Measurements from ENCODE around the gene CSNK2A2. TPM values are rescaled to one million over a fixed set of nuclear protein-coding genes. Genes with fewer than 3 reads are reported as not detected.

The CSNK2A2 gene
- polyA plus RNA-seq, 6 donors from 2014 or later = 5.9 to 12.2 (median 9.9) TPM

- H3K36me3 Mint-ChIP-seq = no peaks in the 10 kb centered on the region
- H3K27ac Mint-ChIP-seq = peak overlapping the region in 5 of 6 donors; percentile 29 to 98 (median 94)
- H3K4me3 Mint-ChIP-seq = peak overlapping the region in 5 of 8 donors; percentile 9 to 26 (median 16)
- H3K27me3 Mint-ChIP-seq = no peaks in the 10 kb centered on the region
- peaks cover 39 to 61% (median 45%) of the 10 kb centered on the region in 3 donors for H3K4me1 Mint-ChIP-seq
- H3K9me3 Mint-ChIP-seq = peaks cover 0 to 1% (median 0%) of the 10 kb centered on the region in 7 donors
- DNase-seq (no peak), ATAC-seq (ENCODE audit: low read depth in 2 of 2) (no peak)
Observed at GRCh38 chr16:58125781-58126335, 72.0 kb downstream of the CSNK2A2 start.

GRCh38 chr16:58125041-58125440, 72.9 kb downstream of the CSNK2A2 start:
- H3K36me3 Mint-ChIP-seq = no peaks in the 10 kb centered on the region
- DNase-seq (no peak), ATAC-seq (ENCODE audit: low read depth in 2 of 2) (no peak)
- peak overlapping the region in 2 of 6 donors; percentile 36 to 69 for H3K27ac Mint-ChIP-seq
- peaks cover 43 to 61% (median 48%) of the 10 kb centered on the region in 3 donors for H3K4me1 Mint-ChIP-seq
- no peaks in the 10 kb centered on the region for H3K27me3 Mint-ChIP-seq
- no peak overlapping the region for H3K4me3 Mint-ChIP-seq
- peaks cover 0 to 1% (median 0%) of the 10 kb centered on the region in 7 donors for H3K9me3 Mint-ChIP-seq

GRCh38 chr16:58124601-58124915, 73.3 kb downstream of the CSNK2A2 start:
- Mint-ChIP-seq H3K4me3 (no peak overlapping the region), H3K27me3 (no peaks in the 10 kb centered on the region), H3K27ac (no peak overlapping the region), H3K36me3 (no peaks in the 10 kb centered on the region), H3K4me1 (peaks cover 45 to 56% (median 49%) of the 10 kb centered on the region in 3 donors), H3K9me3 (peaks cover 0 to 1% (median 0%) of the 10 kb centered on the region in 7 donors)
- no peak for DNase-seq
- ATAC-seq (ENCODE audit: low read depth in 2 of 2) = no peak

GRCh38 chr16:58123896-58124600, 73.9 kb downstream of the CSNK2A2 start:
- H3K36me3 Mint-ChIP-seq = no peaks in the 10 kb centered on the region
- peak overlapping the region in 1 of 8 donors; percentile 29 for H3K4me3 Mint-ChIP-seq
- no peaks in the 10 kb centered on the region for H3K9me3 Mint-ChIP-seq
- H3K27ac Mint-ChIP-seq = peak overlapping the region in 2 of 6 donors; percentile 70 to 83
- ATAC-seq (ENCODE audit: low read depth in 2 of 2) (no peak), DNase-seq (no peak)
- H3K4me1 Mint-ChIP-seq = peaks cover 45 to 51% (median 45%) of the 10 kb centered on the region in 3 donors
- no peaks in the 10 kb centered on the region for H3K27me3 Mint-ChIP-seq

- peaks cover 0 to 6% of the 10 kb centered on the region in 2 donors for H3K36me3 Mint-ChIP-seq
- peak overlapping the region in 1 of 6 donors; percentile 41 for H3K27ac Mint-ChIP-seq
- H3K4me3 Mint-ChIP-seq = no peak overlapping the region
- no peaks in the 10 kb centered on the region for H3K9me3 Mint-ChIP-seq
- ATAC-seq (ENCODE audit: low read depth in 2 of 2) (no peak), DNase-seq (no peak)
- H3K27me3 Mint-ChIP-seq = no peaks in the 10 kb centered on the region
- H3K4me1 Mint-ChIP-seq = peaks cover 27 to 38% (median 33%) of the 10 kb centered on the region in 3 donors
Observed at GRCh38 chr16:58121132-58121531, 76.8 kb downstream of the CSNK2A2 start.

- H3K4me1 Mint-ChIP-seq = peaks cover 23 to 33% (median 28%) of the 10 kb centered on the region in 3 donors
- H3K27me3 Mint-ChIP-seq = no peaks in the 10 kb centered on the region
- peaks cover 4 to 13% of the 10 kb centered on the region in 2 donors for H3K36me3 Mint-ChIP-seq
- H3K4me3 Mint-ChIP-seq = no peak overlapping the region
- H3K9me3 Mint-ChIP-seq = no peaks in the 10 kb centered on the region
- DNase-seq (no peak), ATAC-seq (ENCODE audit: low read depth in 2 of 2) (no peak)
- H3K27ac Mint-ChIP-seq = peak overlapping the region in 2 of 6 donors; percentile 20 to 44
Observed at GRCh38 chr16:58120234-58120633, 77.7 kb downstream of the CSNK2A2 start.

- H3K27me3 Mint-ChIP-seq = no peaks in the 10 kb centered on the region
- no peaks in the 10 kb centered on the region for H3K9me3 Mint-ChIP-seq
- DNase-seq (no peak), ATAC-seq (ENCODE audit: low read depth in 2 of 2) (no peak)
- H3K27ac Mint-ChIP-seq = peak overlapping the region in 1 of 6 donors; percentile 47
- no peak overlapping the region for H3K4me3 Mint-ChIP-seq
- H3K36me3 Mint-ChIP-seq = peaks cover 8 to 14% of the 10 kb centered on the region in 2 donors
- H3K4me1 Mint-ChIP-seq = peaks cover 22 to 33% (median 27%) of the 10 kb centered on the region in 3 donors
Observed at GRCh38 chr16:58119509-58119845, 78.4 kb downstream of the CSNK2A2 start.

- H3K36me3 Mint-ChIP-seq = peaks cover 11 to 16% of the 10 kb centered on the region in 2 donors
- H3K27ac Mint-ChIP-seq = peak overlapping the region in 3 of 6 donors; percentile 39 to 95 (median 80)
- H3K4me1 Mint-ChIP-seq = peaks cover 16 to 31% (median 25%) of the 10 kb centered on the region in 3 donors
- H3K27me3 Mint-ChIP-seq = no peaks in the 10 kb centered on the region
- ATAC-seq (ENCODE audit: low read depth in 2 of 2) (no peak), DNase-seq (no peak)
- H3K9me3 Mint-ChIP-seq = peaks cover 0 to under 1% (median 0%) of the 10 kb centered on the region in 7 donors
- H3K4me3 Mint-ChIP-seq = no peak overlapping the region
Observed at GRCh38 chr16:58118801-58119508, 79.0 kb downstream of the CSNK2A2 start.

- Mint-ChIP-seq H3K9me3 (peaks cover 0 to 1% (median 0%) of the 10 kb centered on the region in 7 donors), H3K36me3 (peaks cover 24 to 34% of the 10 kb centered on the region in 2 donors), H3K27me3 (no peaks in the 10 kb centered on the region), H3K27ac (no peak overlapping the region), H3K4me1 (peaks cover 3 to 22% (median 16%) of the 10 kb centered on the region in 3 donors), H3K4me3 (no peak overlapping the region)
- DNase-seq (no peak), ATAC-seq (ENCODE audit: low read depth in 2 of 2) (no peak)
Observed at GRCh38 chr16:58116529-58116928, 81.4 kb downstream of the CSNK2A2 start.

GRCh38 chr16:58116081-58116480, 81.8 kb downstream of the CSNK2A2 start:
- H3K4me1 Mint-ChIP-seq = peaks cover 2 to 22% (median 15%) of the 10 kb centered on the region in 3 donors
- no peak overlapping the region for H3K4me3 Mint-ChIP-seq
- peaks cover 0 to 1% (median 0%) of the 10 kb centered on the region in 7 donors for H3K9me3 Mint-ChIP-seq
- H3K27ac Mint-ChIP-seq = peak overlapping the region in 1 of 6 donors; percentile 65
- H3K27me3 Mint-ChIP-seq = no peaks in the 10 kb centered on the region
- peaks cover 24 to 34% of the 10 kb centered on the region in 2 donors for H3K36me3 Mint-ChIP-seq
- ATAC-seq (ENCODE audit: low read depth in 2 of 2) (no peak), DNase-seq (no peak)

GRCh38 chr16:58114827-58115825, 82.8 kb downstream of the CSNK2A2 start:
- H3K36me3 Mint-ChIP-seq = peaks cover 24 to 34% of the 10 kb centered on the region in 2 donors
- DNase-seq = no peak
- H3K9me3 Mint-ChIP-seq = peaks cover 0 to 1% (median 0%) of the 10 kb centered on the region in 7 donors
- peaks cover 10 to 24% (median 17%) of the 10 kb centered on the region in 3 donors for H3K4me1 Mint-ChIP-seq
- H3K4me3 Mint-ChIP-seq = no peak overlapping the region
- peak overlapping the region in 2 of 6 donors; percentile 56 to 80 for H3K27ac Mint-ChIP-seq
- H3K27me3 Mint-ChIP-seq = no peaks in the 10 kb centered on the region
- ATAC-seq (ENCODE audit: low read depth in 2 of 2) = no peak

GRCh38 chr16:58111302-58111627, 86.6 kb downstream of the CSNK2A2 start:
- ATAC-seq (ENCODE audit: low read depth in 2 of 2) = no peak
- H3K4me3 Mint-ChIP-seq = no peak overlapping the region
- peaks cover 0 to 1% (median 0%) of the 10 kb centered on the region in 7 donors for H3K9me3 Mint-ChIP-seq
- H3K4me1 Mint-ChIP-seq = peaks cover 14 to 22% (median 20%) of the 10 kb centered on the region in 3 donors
- H3K27me3 Mint-ChIP-seq = no peaks in the 10 kb centered on the region
- DNase-seq = no peak
- peak overlapping the region in 1 of 6 donors; percentile 73 for H3K27ac Mint-ChIP-seq
- peaks cover 24 to 29% of the 10 kb centered on the region in 2 donors for H3K36me3 Mint-ChIP-seq

All from naive B cell (primary cell).